Caco-2 (cell line): ENCODE measurements around the gene ZNF326. TPM values are rescaled to one million over a fixed set of nuclear protein-coding genes. Genes with fewer than 3 reads are reported as not detected.

Experiments
- BruUV-seq: library from RNA; stranded (reverse); fragments of 400-500 nt; replicated peaks from 2 replicates; lab custom pipeline; 2021; lab: Mats Ljungman, UMichigan
- CTCF ChIA-PET: fragments of 300-600 bp; sonication (Branson Sonifier 250); formaldehyde crosslinking; loops from one replicate; lab custom pipeline; 2022; ENCODE audit warnings: antibody characterized with exemption; lab: Charles Lee
- POLR2A ChIA-PET: fragments of 300-600 bp; sonication (Branson Sonifier 250); formaldehyde crosslinking; loops from one replicate; lab custom pipeline; 2022; ENCODE audit warnings: antibody characterized with exemption; lab: Charles Lee
- DNase-seq, 2 experiments: peaks; one replicate each; pipeline versions ENCODE4 v3.0.0 to v3.0.0-alpha.2; 2020 to 2022
- H3K27me3 ChIP-seq: replicated peaks from 2 replicates; pipeline ENCODE4 v1.6.0; 2011; ENCODE audit warnings: low read length; ENCODE audit not compliant: control insufficient read depth, insufficient read depth
- H3K36me3 ChIP-seq: 2 replicates; pipeline ENCODE4 v1.5.1; 2011; ENCODE audit warnings: low read length; ENCODE audit not compliant: control insufficient read depth, insufficient read depth
- H3K4me1 ChIP-seq: fragments of 250-450 bp; sonication (Bioruptor Pico); 2 replicates; pipeline ENCODE4 v1.5.1; 2020; ENCODE audit warnings: mild to moderate bottlenecking
- H3K4me3 ChIP-seq: 2 replicates; pipeline ENCODE4 v1.5.1; 2011; ENCODE audit warnings: low read depth, mild to moderate bottlenecking, control low read depth, low read length
- H3K9me3 ChIP-seq: fragments of 250-450 bp; sonication (Bioruptor Pico); 2 replicates; pipeline ENCODE4 v1.5.1; 2020; ENCODE audit warnings: mild to moderate bottlenecking, moderate library complexity
- H3K27ac Mint-ChIP-seq: one replicate; pipeline ENCODE4 v1.8.0; 2022; ENCODE audit warnings: mixed read lengths; ENCODE audit not compliant: unreplicated experiment
- H3K27me3 Mint-ChIP-seq: one replicate; pipeline ENCODE4 v1.8.0; 2022; ENCODE audit warnings: mixed read lengths; ENCODE audit not compliant: insufficient read depth, unreplicated experiment
- H3K36me3 Mint-ChIP-seq: one replicate; pipeline ENCODE4 v1.8.0; 2022; ENCODE audit warnings: mild to moderate bottlenecking, mixed read lengths; ENCODE audit not compliant: insufficient read depth, unreplicated experiment
- H3K4me1 Mint-ChIP-seq: one replicate; pipeline ENCODE4 v1.8.0; 2022; ENCODE audit warnings: low read depth, mixed read lengths; ENCODE audit not compliant: unreplicated experiment
- H3K4me3 Mint-ChIP-seq: one replicate; pipeline ENCODE4 v1.8.0; 2022; ENCODE audit warnings: mild to moderate bottlenecking, moderate library complexity, mixed read lengths; ENCODE audit not compliant: unreplicated experiment
- H3K9me3 Mint-ChIP-seq: one replicate; pipeline ENCODE4 v1.8.0; 2022; ENCODE audit warnings: mixed read lengths; ENCODE audit not compliant: unreplicated experiment
- CTCF ChIP-seq, 2 experiments: fragments of 200-600 bp in 1 of 2; IDR thresholded peaks; 1 replicate in 1 of 2; 2 replicates in 1 of 2; pipeline versions ENCODE4 v1.5.1 to v1.8.0; 2011 to 2022; ENCODE audit warnings: antibody characterized with exemption in 1 of 2, control low read depth in 1 of 2, inconsistent platforms in 1 of 2, low read depth in 1 of 2, low read length in 1 of 2, mild to moderate bottlenecking in 1 of 2, moderate library complexity in 1 of 2; ENCODE audit not compliant: insufficient read depth in 1 of 2, severe bottlenecking in 1 of 2, unreplicated experiment in 1 of 2
- intact Hi-C: fragments of 100-400 bp; cut with micrococcal nuclease; formaldehyde crosslinking; loops from one replicate; pipeline ENCODE4 v1.10.0; 2022; ENCODE audit not compliant: unreplicated experiment
- total RNA-seq: library from RNA; stranded (reverse); gene quantifications from 2 replicates; pipeline ENCODE4 v1.2.3, GENCODE V29; 2022

Gene ZNF326
- total RNA-seq, 1 experiment from 2014 or later, result 31.7 TPM

- no peaks in the 10 kb centered on the region for H3K4me1 Mint-ChIP-seq
- H3K4me3 ChIP-seq, result no peak overlapping the region
- intact Hi-C loops, result no loop called here
- no TSS peak for BruUV-seq
- no peaks in the 10 kb centered on the region for H3K36me3 ChIP-seq
- H3K4me1 ChIP-seq, result no peaks in the 10 kb centered on the region
- H3K27me3 ChIP-seq, result no peaks in the 10 kb centered on the region
- no peak for DNase-seq
- no peak overlapping the region for H3K4me3 Mint-ChIP-seq
- no peaks in the 10 kb centered on the region for H3K9me3 Mint-ChIP-seq
- no peak overlapping the region for H3K27ac Mint-ChIP-seq
- TF ChIP-seq CTCF (IDR thresholded peaks at IDR 0.05; ENCODE audit: insufficient read depth in 1 of 2, low read depth in 1 of 2, low read length in 1 of 2, severe bottlenecking in 1 of 2, unreplicated experiment in 1 of 2), result no peak
- POLR2A ChIA-PET, result no interaction called here
- no peaks in the 10 kb centered on the region for H3K27me3 Mint-ChIP-seq
- CTCF ChIA-PET, result interaction anchor here (0.6 kb wide), 1 partner anchor 387 kb away, joined by 3 read pairs; no protein-coding TSS in a partner anchor
- H3K36me3 Mint-ChIP-seq, result no peaks in the 10 kb centered on the region
- no peaks in the 10 kb centered on the region for H3K9me3 ChIP-seq
Observed at GRCh38 chr1:89973471-89974127, 21.3 kb upstream of the ZNF326 start.

- POLR2A ChIA-PET, result no interaction called here
Observed at GRCh38 chr1:89974256-89974655, 20.7 kb upstream of the ZNF326 start.

More at GRCh38 chr1:89974256-89974655, 20.7 kb upstream of the ZNF326 start:
- H3K9me3 ChIP-seq, result no peaks in the 10 kb centered on the region
- no TSS peak for BruUV-seq
- intact Hi-C loops, result no loop called here
- no peaks in the 10 kb centered on the region for H3K27me3 Mint-ChIP-seq
- no peaks in the 10 kb centered on the region for H3K27me3 ChIP-seq
- no peak for DNase-seq
- H3K4me1 Mint-ChIP-seq, result no peaks in the 10 kb centered on the region
- no peaks in the 10 kb centered on the region for H3K36me3 ChIP-seq
- CTCF ChIA-PET, result interaction anchor here (0.6 kb wide), 1 partner anchor 386 kb away, joined by 3 read pairs; no protein-coding TSS in a partner anchor
- H3K4me3 ChIP-seq, result no peak overlapping the region
- H3K27ac Mint-ChIP-seq, result no peak overlapping the region
- no peaks in the 10 kb centered on the region for H3K36me3 Mint-ChIP-seq
- no peaks in the 10 kb centered on the region for H3K4me1 ChIP-seq
- no peaks in the 10 kb centered on the region for H3K9me3 Mint-ChIP-seq
- H3K4me3 Mint-ChIP-seq, result no peak overlapping the region
- no peak for TF ChIP-seq CTCF (IDR thresholded peaks at IDR 0.05; ENCODE audit: insufficient read depth in 1 of 2, low read depth in 1 of 2, low read length in 1 of 2, severe bottlenecking in 1 of 2, unreplicated experiment in 1 of 2)
